GM12865 (cell line): ENCODE results near the gene PDE11A.

Experiments used
- DNase-seq: peaks from one replicate; pipeline ENCODE4 v3.0.0; 2010; ENCODE audit warnings: low read depth
- H3K4me3 ChIP-seq: 2 replicates; pipeline ENCODE4 v1.5.1; 2011; ENCODE audit warnings: mild to moderate bottlenecking, low read depth, low read length, control low read depth
- TF ChIP-seq, protein P1 (sequence below): IDR thresholded peaks from 2 replicates; pipeline ENCODE4 v1.5.1; 2011; ENCODE audit warnings: low read length, control low read depth, low read depth, inconsistent platforms; ENCODE audit not compliant: insufficient read depth; ENCODE audit errors: missing control alignments

Gene PDE11A

DNA sequence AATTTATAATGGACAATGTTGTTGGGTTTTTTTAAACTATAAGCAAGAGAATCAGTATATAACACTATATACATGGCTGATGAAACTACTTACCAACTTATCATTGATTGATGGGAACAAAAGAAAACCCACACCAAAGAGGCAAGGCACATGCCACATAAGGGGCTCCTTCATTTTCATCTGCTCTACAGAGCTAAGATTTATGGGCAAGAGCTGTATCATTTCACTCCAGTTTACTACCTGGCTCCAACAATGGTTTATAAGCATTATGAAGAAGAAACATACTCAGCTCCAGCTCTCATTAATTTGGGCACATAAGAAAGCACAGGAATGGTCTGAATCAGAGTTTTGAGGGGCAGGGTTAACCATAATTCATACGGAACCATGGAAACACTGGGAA lies 396.8 kb downstream of the PDE11A start:
- DNase-seq: no peak
- TF ChIP-seq, protein P1, sequence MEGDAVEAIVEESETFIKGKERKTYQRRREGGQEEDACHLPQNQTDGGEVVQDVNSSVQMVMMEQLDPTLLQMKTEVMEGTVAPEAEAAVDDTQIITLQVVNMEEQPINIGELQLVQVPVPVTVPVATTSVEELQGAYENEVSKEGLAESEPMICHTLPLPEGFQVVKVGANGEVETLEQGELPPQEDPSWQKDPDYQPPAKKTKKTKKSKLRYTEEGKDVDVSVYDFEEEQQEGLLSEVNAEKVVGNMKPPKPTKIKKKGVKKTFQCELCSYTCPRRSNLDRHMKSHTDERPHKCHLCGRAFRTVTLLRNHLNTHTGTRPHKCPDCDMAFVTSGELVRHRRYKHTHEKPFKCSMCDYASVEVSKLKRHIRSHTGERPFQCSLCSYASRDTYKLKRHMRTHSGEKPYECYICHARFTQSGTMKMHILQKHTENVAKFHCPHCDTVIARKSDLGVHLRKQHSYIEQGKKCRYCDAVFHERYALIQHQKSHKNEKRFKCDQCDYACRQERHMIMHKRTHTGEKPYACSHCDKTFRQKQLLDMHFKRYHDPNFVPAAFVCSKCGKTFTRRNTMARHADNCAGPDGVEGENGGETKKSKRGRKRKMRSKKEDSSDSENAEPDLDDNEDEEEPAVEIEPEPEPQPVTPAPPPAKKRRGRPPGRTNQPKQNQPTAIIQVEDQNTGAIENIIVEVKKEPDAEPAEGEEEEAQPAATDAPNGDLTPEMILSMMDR: no peak
- no peak overlapping the region for H3K4me3 ChIP-seq

DNA sequence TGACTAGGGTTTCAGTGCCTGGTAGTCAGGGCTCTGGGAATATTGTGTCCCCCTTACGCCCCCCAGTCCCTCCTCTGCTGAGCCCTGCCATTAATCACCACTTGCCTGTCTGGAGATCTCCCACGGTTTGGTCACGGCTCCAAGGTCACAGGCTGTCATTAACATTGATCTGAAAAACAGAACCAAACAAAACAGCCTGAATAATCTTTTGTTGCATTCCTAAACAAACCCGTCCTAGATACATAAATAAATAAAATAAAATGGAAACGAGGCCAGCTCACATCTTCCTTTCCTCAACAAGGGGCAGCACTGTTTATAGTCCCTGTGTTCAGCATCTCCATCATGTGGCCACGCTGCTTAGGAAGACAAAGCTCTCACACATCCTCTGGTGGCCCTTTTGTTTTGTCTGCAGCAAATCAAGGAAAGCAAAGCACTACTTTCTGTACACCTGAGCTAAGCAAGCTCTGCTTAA lies 397.2 kb downstream of the PDE11A start:
- TF ChIP-seq, protein P1: no peak
- no peak overlapping the region for H3K4me3 ChIP-seq
- DNase-seq: no peak

DNA sequence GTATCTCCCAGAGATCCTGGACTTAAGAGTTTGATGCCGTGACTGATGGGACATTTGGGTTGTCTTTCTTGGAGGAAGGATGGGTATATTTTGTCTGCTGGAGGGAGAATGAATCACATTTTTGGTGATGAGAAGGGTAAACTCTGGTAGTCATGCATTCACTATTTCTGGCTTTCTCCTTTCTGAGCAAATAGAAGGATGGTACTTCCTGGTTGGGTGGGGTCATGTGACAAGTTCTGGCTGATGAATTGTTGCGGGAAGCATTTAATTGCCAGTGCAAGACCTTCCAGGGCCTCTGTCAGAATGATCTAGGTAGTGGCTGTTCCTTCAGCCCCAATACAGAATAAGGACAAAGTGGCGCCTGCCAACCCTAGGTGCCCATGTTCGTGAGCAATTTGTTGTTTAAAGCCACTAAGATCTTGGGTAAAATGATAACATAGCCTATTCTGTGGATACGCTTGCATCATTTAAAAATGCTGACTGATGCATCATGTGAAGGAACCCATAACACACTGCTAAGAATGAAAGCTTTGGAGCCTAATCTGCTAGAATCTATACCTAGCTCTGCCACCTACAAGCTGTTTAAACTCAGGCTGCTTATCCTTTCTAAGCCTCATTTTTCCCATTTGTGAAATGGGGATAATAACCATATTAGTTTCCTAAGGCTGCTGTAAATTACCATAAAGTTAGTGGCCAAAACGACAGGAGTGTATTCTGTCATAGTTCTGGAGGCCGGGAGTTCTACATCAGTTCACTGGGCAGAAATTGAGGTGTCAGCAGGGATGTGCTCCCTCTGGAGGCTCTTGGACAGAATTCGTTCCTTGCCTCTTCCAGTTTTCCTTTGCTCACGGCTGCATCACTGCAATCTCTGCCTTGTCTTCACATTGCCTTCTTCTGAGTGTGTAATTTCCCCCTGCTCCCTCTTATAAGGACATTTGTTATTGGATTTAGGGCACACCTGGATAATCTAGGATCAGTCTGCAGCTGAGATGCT lies 398.7 kb downstream of the PDE11A start:
- DNase-seq: no peak
- TF ChIP-seq, protein P1: no peak
- no peak overlapping the region for H3K4me3 ChIP-seq

DNA sequence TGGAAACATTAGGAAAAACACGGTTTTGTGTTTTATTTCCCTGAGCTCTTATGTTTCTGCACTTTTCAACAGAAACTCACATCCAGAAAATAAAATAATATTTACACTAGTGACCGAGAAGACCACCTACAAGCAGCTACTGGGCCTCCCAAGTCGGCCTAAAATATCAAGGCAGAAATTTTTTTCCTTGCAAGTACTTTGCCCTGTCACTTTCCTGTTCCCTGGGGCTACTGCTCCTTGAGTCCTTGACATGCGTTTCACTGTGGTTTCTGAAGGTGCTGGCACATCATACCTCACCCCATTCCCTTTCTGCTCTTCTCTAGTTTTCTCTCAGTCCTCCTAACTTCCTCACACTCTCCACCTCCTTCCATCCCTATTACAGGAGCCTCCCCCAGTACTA lies 400.9 kb downstream of the PDE11A start:
- no peak for DNase-seq
- TF ChIP-seq, protein P1: no peak
- no peak overlapping the region for H3K4me3 ChIP-seq

DNA sequence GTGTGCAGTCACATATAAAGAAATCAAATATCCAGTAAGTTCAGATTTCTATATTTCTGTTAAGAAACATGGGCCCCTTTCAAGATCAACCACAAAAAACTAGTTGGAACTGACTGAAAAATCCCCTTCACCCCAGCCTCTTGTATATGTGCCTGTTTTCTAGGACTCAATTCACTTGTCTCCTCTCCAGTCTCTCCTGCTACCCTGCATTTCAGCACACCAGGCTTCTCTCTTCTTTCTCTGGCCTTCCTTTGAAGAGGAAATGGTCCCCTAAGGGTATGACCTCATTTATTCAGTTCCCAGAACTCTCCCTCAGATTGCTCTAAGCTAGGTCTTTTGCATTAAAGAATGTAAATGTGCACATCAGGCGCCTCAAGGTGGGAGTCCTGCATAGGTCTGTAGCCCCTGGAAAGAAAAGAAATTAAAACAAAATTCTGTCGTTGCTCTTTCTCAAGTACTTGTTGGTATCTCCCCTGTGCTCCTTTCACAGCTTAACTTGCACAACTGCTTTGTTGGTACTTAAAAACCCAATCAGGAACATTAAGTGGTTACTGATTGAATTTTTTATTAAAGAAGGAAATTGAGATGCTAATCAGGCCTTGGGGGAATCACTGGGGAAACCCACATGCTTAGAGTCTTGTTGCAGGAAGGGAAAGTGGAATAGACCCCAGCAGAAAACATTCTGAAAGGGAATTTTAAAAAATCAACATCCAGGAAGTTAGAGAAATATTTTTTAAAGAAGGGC lies 401.6 kb downstream of the PDE11A start:
- TF ChIP-seq, protein P1: no peak
- peak; percentile 19 for DNase-seq
- H3K4me3 ChIP-seq: no peak overlapping the region

DNA sequence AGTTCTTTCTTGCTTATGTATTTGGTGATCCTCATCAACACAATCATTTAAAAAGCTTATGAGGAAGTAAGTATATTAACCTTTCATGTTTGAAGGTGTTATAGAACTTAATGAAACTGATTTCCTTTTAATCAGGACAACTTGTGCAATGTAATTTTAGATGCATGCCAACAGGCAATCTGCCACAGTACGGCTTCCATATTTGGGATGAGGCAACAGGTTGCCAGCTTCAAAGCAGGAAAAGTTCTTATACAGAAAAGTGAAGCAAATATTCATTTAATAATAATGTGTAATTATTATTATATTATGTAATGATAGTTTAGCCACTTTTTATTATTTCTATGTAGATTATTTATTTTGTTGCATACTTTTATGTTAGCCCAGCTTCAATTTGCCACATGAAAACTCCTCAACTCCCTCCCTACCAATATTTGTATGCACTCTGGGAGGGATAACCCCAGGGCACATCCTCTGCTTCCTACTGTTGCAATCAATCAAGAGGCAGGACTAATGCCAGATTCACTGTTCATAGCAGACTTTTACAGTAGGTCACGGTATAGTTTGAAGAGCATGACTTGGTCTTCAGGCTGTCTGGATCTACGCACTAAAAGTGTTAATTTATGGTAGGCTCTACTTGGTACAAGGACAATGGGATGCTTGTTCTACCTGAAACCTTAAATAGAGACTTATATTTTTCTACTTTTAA lies 402.8 kb downstream of the PDE11A start:
- TF ChIP-seq, protein P1: no peak
- H3K4me3 ChIP-seq: no peak overlapping the region
- no peak for DNase-seq
